Aorta (tissue), 5 donors: Measurements from ENCODE around the gene IL17B. TPM values are rescaled to one million over a fixed set of nuclear protein-coding genes. Genes with fewer than 3 reads are reported as not detected.
A peak's percentile ranks its signal among the peaks of the same experiment; 100 is the strongest.

Source experiments
- ATAC-seq: fragments of 200-7000 bp; cut with Tn5 transposase; one replicate; pipeline ENCODE4 v1.9.1; 2022; ENCODE audit warnings: moderate library complexity; ENCODE audit not compliant: low FRiP score
- DNase-seq, 2 donors: peaks; one replicate each; pipeline ENCODE4 v3.0.0-alpha.2; 2020
- H3K27ac ChIP-seq, 2 donors: one replicate each; pipeline ENCODE4 v1.5.1; 2013; ENCODE audit warnings: low read length in 2 of 2, mild to moderate bottlenecking in 2 of 2, moderate library complexity in 2 of 2, control low read depth in 1 of 2, inconsistent platforms in 1 of 2, low read depth in 1 of 2
- H3K27me3 ChIP-seq, 2 donors: one replicate each; pipeline ENCODE4 v1.6.1; 2013; ENCODE audit warnings: control low read depth in 1 of 2, low read length in 1 of 2, mild to moderate bottlenecking in 1 of 2, moderate library complexity in 1 of 2; ENCODE audit not compliant: insufficient read depth in 2 of 2, control insufficient read depth in 1 of 2
- H3K36me3 ChIP-seq, 2 donors: one replicate each; pipeline ENCODE4 v1.6.1; 2013; ENCODE audit warnings: control low read depth in 1 of 2, low read length in 1 of 2, mild to moderate bottlenecking in 1 of 2; ENCODE audit not compliant: insufficient read depth in 2 of 2, control insufficient read depth in 1 of 2
- H3K4me1 ChIP-seq, 2 donors: one replicate each; pipeline ENCODE4 v1.6.1; 2013; ENCODE audit warnings: low read length in 2 of 2, control low read depth in 1 of 2, mild to moderate bottlenecking in 1 of 2, moderate library complexity in 1 of 2; ENCODE audit not compliant: insufficient read depth in 2 of 2, control insufficient read depth in 1 of 2
- H3K4me3 ChIP-seq, 2 donors: one replicate each; pipeline ENCODE4 v1.5.1; 2013; ENCODE audit warnings: low read length in 2 of 2, control low read depth in 1 of 2, mild to moderate bottlenecking in 1 of 2
- H3K9me3 ChIP-seq: one replicate; pipeline ENCODE4 v1.6.1; 2013; ENCODE audit warnings: mild to moderate bottlenecking, low read length; ENCODE audit not compliant: control insufficient read depth
- WGBS, 2 donors: extraction: QIAGEN DNeasy Blood & Tissue Kit; methylation state at CpG; one replicate each; pipeline ENCODE4 v1.1.7; 2013; 5-methylcytosine and 5-hydroxymethylcytosine counted together
- intact Hi-C, 2 donors: fragments of 100-400 bp; cut with DNase I; formaldehyde crosslinking; loops; one replicate each; pipeline versions ENCODE4 v1.14.2 to v1.15.0; 2022
- long read RNA-seq, 2 donors: library from polyadenylated mRNA; unstranded; transcript quantifications; one replicate each; pipeline ENCODE4 v2.0.0, GENCODE V29; 2020 to 2021
- polyA plus RNA-seq, 2 donors: library from polyadenylated mRNA; stranded (reverse); fragments of 200-250 nt; gene quantifications; one replicate each; pipeline ENCODE4 v1.2.3, GENCODE V29; 2013
- total RNA-seq, 2 donors: library from RNA; stranded (reverse); fragmentation: NEBNext Ultra II Directional; extraction: Animal tissue kit (Norgen Biotek cat#: 25700); gene quantifications; one replicate each; pipeline ENCODE4 v1.2.1, GENCODE V29; 2021
- donor health status: healthy with polysubstance abuse.
- donor health status: Bipolar disorder and iron deficiency.
- donor health status: DM: no; HTN: no; CAD: no.
- donor health status: DM: no; HTN: no; CAD: no.
- donor health status: DM: yes; HTN: yes; CAD: no.

The IL17B gene, protein sequence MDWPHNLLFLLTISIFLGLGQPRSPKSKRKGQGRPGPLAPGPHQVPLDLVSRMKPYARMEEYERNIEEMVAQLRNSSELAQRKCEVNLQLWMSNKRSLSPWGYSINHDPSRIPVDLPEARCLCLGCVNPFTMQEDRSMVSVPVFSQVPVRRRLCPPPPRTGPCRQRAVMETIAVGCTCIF
- total RNA-seq (10 to 100 TPM in 1 of 2 donors, 1 to 10 TPM in 1; 2.8 to 18.0 TPM), polyA plus RNA-seq (1 to 10 TPM; 7.6 to 9.0 TPM)
- long read RNA-seq, donor 1, partial matches to known transcripts: 3 of 21 reads
- long read RNA-seq, donor 1, other reads (novel, unspliced or antisense): 12 of 21 reads
- long read RNA-seq, donor 2, partial matches to known transcripts: 0 of 4 reads
- long read RNA-seq, donor 2, other reads (novel, unspliced or antisense): 3 of 4 reads

- H3K4me3 ChIP-seq: no peak within 1 kb of the TSS
- H3K27me3 ChIP-seq: no peaks in the 10 kb centered on the region
- no peaks in the 10 kb centered on the region for H3K9me3 ChIP-seq
- peak within 1 kb of the TSS; percentile 86 to 96 for H3K27ac ChIP-seq
- H3K36me3 ChIP-seq: no peaks in the 10 kb centered on the region
- DNase-seq: peak in 1 of 2 donors; percentile 70
- WGBS, 2 donors: 26% methylated on average over 21 to 22 of the region's 22 CpGs
- no peak for ATAC-seq
- H3K4me1 ChIP-seq: no peaks in the 10 kb centered on the region
- intact Hi-C loops: no loop called here
Measured at GRCh38 chr5:149379177-149379761, at the start of gene IL17B. IL17B (minus strand) TSS chr5:149379292; CDS start chr5:149379225, 67 bp downstream.

DNA sequence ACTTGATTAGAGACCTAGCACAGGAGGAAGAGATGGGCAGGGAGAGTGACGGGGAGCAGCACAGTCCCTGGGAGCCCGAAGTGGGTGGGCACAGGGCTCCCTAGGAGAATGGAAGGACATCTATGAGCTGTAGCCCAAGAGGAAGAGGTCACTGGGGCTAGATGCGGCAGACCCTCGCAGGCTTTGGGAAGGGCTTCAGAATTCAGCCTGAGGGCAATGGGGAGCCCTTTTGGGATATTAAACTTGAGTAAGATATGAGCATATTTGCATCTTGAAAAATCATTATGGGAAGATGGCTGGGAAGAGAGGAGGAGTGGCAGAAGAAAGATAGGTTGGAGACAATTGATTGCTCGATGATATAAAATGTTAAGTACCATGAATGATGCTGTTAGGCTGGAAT lies 48.9 kb upstream of the IL17B start:
- H3K27ac ChIP-seq: peak overlapping the region in 1 of 2 donors; percentile 29
- H3K4me3 ChIP-seq: no peak overlapping the region
- no peak for DNase-seq
- no peaks in the 10 kb centered on the region for H3K4me1 ChIP-seq
- 61 to 69% methylated on average over 5 of the region's 5 CpGs for WGBS, 2 donors
- ATAC-seq: no peak
- peaks cover 6 to 13% of the 10 kb centered on the region in 2 donors for H3K36me3 ChIP-seq
- intact Hi-C loops: no loop called here
- no peaks in the 10 kb centered on the region for H3K27me3 ChIP-seq
- no peaks in the 10 kb centered on the region for H3K9me3 ChIP-seq

DNA sequence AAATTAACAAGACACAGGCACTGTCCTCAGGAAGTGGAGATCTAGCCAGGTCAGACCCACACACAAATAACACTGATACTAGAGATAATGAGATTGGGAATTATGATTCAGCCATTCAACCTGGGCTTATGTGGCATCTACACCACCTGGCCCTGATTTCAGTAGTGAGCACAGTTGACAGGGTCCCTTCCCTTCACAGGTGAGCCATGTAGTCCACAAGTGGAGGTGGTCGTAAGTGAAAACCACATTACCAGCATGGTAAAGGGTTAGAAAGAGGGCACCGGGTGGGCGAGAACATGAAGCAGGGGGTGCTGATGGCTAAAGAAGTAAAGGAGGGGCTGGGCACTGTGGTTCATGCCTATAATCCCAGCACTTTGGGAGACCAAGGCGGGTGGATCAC lies 48.3 kb upstream of the IL17B start:
- 53 to 55% methylated on average over 4 of the region's 4 CpGs for WGBS, 2 donors
- peak overlapping the region in 1 of 2 donors; percentile 74 for H3K27ac ChIP-seq

GRCh38 chr5:149426931-149427330 lies 47.8 kb upstream of the IL17B start:
- Histone ChIP-seq H3K27me3 (no peaks in the 10 kb centered on the region), H3K27ac (peak overlapping the region; percentile 6 to 74), H3K4me3 (no peak overlapping the region), H3K36me3 (peaks cover 6 to 17% of the 10 kb centered on the region in 2 donors), H3K9me3 (no peaks in the 10 kb centered on the region), H3K4me1 (no peaks in the 10 kb centered on the region)
- intact Hi-C loops: no loop called here
- ATAC-seq (no peak), DNase-seq (no peak)
- 75 to 78% methylated on average over 2 of the region's 2 CpGs for WGBS, 2 donors

More for the DNA sequence above, 48.3 kb upstream of the IL17B start:
- H3K9me3 ChIP-seq: no peaks in the 10 kb centered on the region
- H3K4me3 ChIP-seq: no peak overlapping the region
- H3K4me1 ChIP-seq: no peaks in the 10 kb centered on the region
- intact Hi-C loops: no loop called here
- ATAC-seq (no peak), DNase-seq (no peak)
- peaks cover 6 to 14% of the 10 kb centered on the region in 2 donors for H3K36me3 ChIP-seq
- no peaks in the 10 kb centered on the region for H3K27me3 ChIP-seq

- ATAC-seq (no peak), DNase-seq (no peak)
- no peaks in the 10 kb centered on the region for H3K4me1 ChIP-seq
- no peak overlapping the region for H3K4me3 ChIP-seq
- no peaks in the 10 kb centered on the region for H3K9me3 ChIP-seq
- peaks cover 6 to 20% of the 10 kb centered on the region in 2 donors for H3K36me3 ChIP-seq
- WGBS, 2 donors: 53 to 55% methylated on average over 4 of the region's 4 CpGs
- H3K27me3 ChIP-seq: no peaks in the 10 kb centered on the region
- peak overlapping the region; percentile 7 to 38 for H3K27ac ChIP-seq
- intact Hi-C loops: loop anchor here in 1 of 2 donors (2.0 kb wide), 1 partner anchor 15 kb away; no protein-coding TSS in a partner anchor
Measured at GRCh38 chr5:149425729-149426128, 46.6 kb upstream of the IL17B start.

GRCh38 chr5:149424371-149425315 lies 45.6 kb upstream of the IL17B start:
- no peak for DNase-seq
- Histone ChIP-seq H3K4me3 (no peak overlapping the region), H3K27me3 (no peaks in the 10 kb centered on the region), H3K9me3 (no peaks in the 10 kb centered on the region), H3K27ac (peak overlapping the region; percentile 18 to 46), H3K4me1 (no peaks in the 10 kb centered on the region), H3K36me3 (peaks cover 9 to 28% of the 10 kb centered on the region in 2 donors)
- intact Hi-C loops: loop anchor here in 1 of 2 donors (2.0 kb wide), 1 partner anchor 14 kb away; no protein-coding TSS in a partner anchor
- no peak for ATAC-seq
- WGBS, 2 donors: 29 to 32% methylated on average over 9 to 10 of the region's 10 CpGs

GRCh38 chr5:149423794-149424268 lies 44.7 kb upstream of the IL17B start:
- intact Hi-C loops: loop anchor here in 1 of 2 donors (2.0 kb wide), 1 partner anchor 13 kb away; no protein-coding TSS in a partner anchor
- H3K4me1 ChIP-seq: no peaks in the 10 kb centered on the region
- H3K9me3 ChIP-seq: no peaks in the 10 kb centered on the region
- no peak for ATAC-seq
- H3K4me3 ChIP-seq: no peak overlapping the region
- WGBS, 2 donors: 13 to 15% methylated on average over 7 of the region's 7 CpGs
- peaks cover 9 to 27% of the 10 kb centered on the region in 2 donors for H3K36me3 ChIP-seq
- peak overlapping the region in 1 of 2 donors; percentile 64 for H3K27ac ChIP-seq
- H3K27me3 ChIP-seq: no peaks in the 10 kb centered on the region
- DNase-seq: no peak
